Bronchial epithelial cell (primary cell): Measurements from ENCODE around the gene NIT1. TPM values are rescaled to one million over a fixed set of nuclear protein-coding genes. Genes with fewer than 3 reads are reported as not detected.

ENCODE experiments used
- DNase-seq: peaks from one replicate; pipeline ENCODE4 v3.0.0-alpha.2; 2010; ENCODE audit warnings: low read depth
- FAIRE-seq: peaks from 2 replicates; lab custom pipeline; 2011; peaks lifted over from hg19 to GRCh38; lab: Jason Lieb, UNC
- H3K27me3 ChIP-seq: 2 replicates; pipeline ENCODE4 v1.5.1; 2011; ENCODE audit warnings: low read length; ENCODE audit not compliant: control insufficient read depth, insufficient read depth
- H3K36me3 ChIP-seq: 2 replicates; pipeline ENCODE4 v1.5.1; 2011; ENCODE audit warnings: low read length; ENCODE audit not compliant: control insufficient read depth, insufficient read depth
- H3K4me3 ChIP-seq: 2 replicates; pipeline ENCODE4 v1.5.1; 2011; ENCODE audit warnings: mild to moderate bottlenecking, low read depth, low read length, control low read depth
- total RNA-seq: library from RNA; depleted of rRNA; stranded (reverse); fragments of >200 nt; gene quantifications from 2 replicates; pipeline ENCODE4 v1.2.1, GENCODE V29; 2014
- TF ChIP-seq, protein P1 (sequence below): IDR thresholded peaks from 2 replicates; pipeline ENCODE4 v1.5.1; 2011; ENCODE audit warnings: mild to moderate bottlenecking, moderate library complexity, low read length, control low read depth, inconsistent platforms; ENCODE audit not compliant: insufficient read depth, severe bottlenecking

Gene NIT1
- total RNA-seq, 1 donor from 2014 or later: 40.5 TPM

DNA sequence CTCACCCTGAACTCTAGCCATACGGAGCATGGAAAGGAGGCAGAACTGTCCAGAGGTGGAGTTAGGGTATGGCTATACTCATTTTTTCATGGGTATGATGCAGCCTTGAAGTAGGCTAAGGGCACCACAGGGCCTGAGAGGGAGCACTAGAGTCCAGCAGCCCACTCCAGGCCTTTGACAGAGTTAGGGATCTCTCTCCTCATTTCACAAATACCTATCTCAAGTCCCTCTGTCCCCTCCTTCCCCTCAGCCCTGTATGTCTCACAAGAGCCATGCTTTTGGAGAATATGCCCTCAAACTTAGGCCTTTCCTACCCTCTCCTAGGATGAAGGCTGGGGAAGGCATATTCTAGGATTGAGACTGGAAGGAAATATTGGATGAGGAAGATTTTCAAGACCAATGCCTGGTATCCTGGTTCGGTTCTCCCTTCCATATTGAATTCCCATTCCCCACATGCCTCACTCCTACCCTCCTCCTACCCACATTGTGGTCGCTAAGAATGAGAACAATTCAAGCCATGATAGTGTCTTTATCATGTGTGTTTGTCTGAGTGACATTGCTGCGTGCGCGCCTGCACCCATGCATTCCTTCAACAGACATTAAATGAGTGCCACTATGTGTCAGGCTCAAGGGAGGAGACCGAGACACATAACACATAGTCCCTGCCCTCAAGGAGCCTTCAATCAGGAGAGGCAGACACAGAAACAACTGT lies 26.0 kb upstream of the NIT1 start:
- DNase-seq (no peak), FAIRE-seq (peak; percentile 64)
- H3K36me3 ChIP-seq: no peaks in the 10 kb centered on the region
- H3K27me3 ChIP-seq: no peaks in the 10 kb centered on the region
- no peak overlapping the region for H3K4me3 ChIP-seq
- TF ChIP-seq, protein P1, sequence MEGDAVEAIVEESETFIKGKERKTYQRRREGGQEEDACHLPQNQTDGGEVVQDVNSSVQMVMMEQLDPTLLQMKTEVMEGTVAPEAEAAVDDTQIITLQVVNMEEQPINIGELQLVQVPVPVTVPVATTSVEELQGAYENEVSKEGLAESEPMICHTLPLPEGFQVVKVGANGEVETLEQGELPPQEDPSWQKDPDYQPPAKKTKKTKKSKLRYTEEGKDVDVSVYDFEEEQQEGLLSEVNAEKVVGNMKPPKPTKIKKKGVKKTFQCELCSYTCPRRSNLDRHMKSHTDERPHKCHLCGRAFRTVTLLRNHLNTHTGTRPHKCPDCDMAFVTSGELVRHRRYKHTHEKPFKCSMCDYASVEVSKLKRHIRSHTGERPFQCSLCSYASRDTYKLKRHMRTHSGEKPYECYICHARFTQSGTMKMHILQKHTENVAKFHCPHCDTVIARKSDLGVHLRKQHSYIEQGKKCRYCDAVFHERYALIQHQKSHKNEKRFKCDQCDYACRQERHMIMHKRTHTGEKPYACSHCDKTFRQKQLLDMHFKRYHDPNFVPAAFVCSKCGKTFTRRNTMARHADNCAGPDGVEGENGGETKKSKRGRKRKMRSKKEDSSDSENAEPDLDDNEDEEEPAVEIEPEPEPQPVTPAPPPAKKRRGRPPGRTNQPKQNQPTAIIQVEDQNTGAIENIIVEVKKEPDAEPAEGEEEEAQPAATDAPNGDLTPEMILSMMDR: no peak

- no peak overlapping the region for H3K4me3 ChIP-seq
- peak; percentile 83 for DNase-seq
- TF ChIP-seq, protein P1: no peak
- no peaks in the 10 kb centered on the region for H3K36me3 ChIP-seq
- FAIRE-seq: no peak
- H3K27me3 ChIP-seq: no peaks in the 10 kb centered on the region
Measured at GRCh38 chr1:161092621-161093028, 25.3 kb upstream of the NIT1 start.

- no peak for FAIRE-seq
- TF ChIP-seq, protein P1: no peak
- H3K36me3 ChIP-seq: no peaks in the 10 kb centered on the region
- DNase-seq: no peak
- no peaks in the 10 kb centered on the region for H3K27me3 ChIP-seq
- no peak overlapping the region for H3K4me3 ChIP-seq
Measured at GRCh38 chr1:161094481-161094880, 23.4 kb upstream of the NIT1 start.

DNA sequence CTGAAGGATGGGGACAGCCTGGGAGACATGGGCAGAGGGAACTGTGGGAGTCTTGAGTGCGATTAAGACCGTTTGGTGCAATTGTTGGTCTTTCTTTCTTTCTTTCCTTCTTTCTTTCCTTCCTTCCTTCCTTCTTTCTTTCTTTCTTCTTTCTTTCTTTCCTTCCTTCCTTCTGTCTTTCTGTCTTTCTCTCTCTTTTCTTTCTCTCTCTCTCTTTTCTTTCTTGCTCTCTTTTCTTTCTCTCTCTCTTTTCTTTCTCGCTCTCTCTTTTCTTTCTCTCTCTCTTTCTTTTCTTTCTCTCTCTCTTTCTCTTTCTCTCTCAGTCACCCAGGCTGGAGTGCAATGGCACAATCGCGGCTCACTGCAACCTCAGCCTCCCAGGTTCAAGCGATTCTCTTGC lies 22.7 kb upstream of the NIT1 start:
- TF ChIP-seq, protein P1: no peak
- Histone ChIP-seq H3K36me3 (no peaks in the 10 kb centered on the region), H3K27me3 (no peaks in the 10 kb centered on the region), H3K4me3 (no peak overlapping the region)
- DNase-seq (no peak), FAIRE-seq (no peak)

GRCh38 chr1:161096015-161096414 lies 21.9 kb upstream of the NIT1 start:
- DNase-seq (no peak), FAIRE-seq (no peak)
- no peaks in the 10 kb centered on the region for H3K27me3 ChIP-seq
- no peak overlapping the region for H3K4me3 ChIP-seq
- TF ChIP-seq, protein P1: no peak
- H3K36me3 ChIP-seq: no peaks in the 10 kb centered on the region

GRCh38 chr1:161096530-161096929 lies 21.4 kb upstream of the NIT1 start:
- Histone ChIP-seq H3K27me3 (no peaks in the 10 kb centered on the region), H3K4me3 (no peak overlapping the region), H3K36me3 (no peaks in the 10 kb centered on the region)
- FAIRE-seq (no peak), DNase-seq (peak; percentile 81)
- TF ChIP-seq, protein P1: no peak
